ENCODE data around the gene TEDC1. TPM values are rescaled to one million over a fixed set of nuclear protein-coding genes. Genes with fewer than 3 reads are reported as not detected.

Gene TEDC1
- total RNA-seq, 2 donors from 2014 or later: 9.1 to 23.8 TPM

DNA sequence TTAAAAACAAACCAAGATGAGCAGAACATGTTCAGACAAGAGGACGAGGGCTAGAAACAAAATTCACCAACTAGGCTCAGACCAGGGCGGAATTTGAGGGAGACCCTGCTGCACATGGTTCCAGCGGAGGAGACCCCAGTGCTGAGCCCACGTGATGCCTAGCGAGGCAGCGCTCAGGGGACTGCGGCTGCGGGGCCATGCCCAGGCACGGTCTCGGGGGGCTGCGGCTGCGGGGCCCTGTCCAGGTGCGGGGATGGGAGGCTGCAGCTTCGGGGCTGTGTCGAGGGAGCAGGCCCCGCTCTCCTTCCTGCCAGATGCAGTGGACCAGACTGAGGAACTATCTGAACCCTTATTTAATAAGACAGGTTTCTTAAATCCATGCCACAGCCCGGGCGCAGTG, 29.1 kb upstream of the TEDC1 start:
- H3K27ac Mint-ChIP-seq: no peak overlapping the region
- H3K4me3 Mint-ChIP-seq: no peak overlapping the region
- TF ChIP-seq, protein P1, sequence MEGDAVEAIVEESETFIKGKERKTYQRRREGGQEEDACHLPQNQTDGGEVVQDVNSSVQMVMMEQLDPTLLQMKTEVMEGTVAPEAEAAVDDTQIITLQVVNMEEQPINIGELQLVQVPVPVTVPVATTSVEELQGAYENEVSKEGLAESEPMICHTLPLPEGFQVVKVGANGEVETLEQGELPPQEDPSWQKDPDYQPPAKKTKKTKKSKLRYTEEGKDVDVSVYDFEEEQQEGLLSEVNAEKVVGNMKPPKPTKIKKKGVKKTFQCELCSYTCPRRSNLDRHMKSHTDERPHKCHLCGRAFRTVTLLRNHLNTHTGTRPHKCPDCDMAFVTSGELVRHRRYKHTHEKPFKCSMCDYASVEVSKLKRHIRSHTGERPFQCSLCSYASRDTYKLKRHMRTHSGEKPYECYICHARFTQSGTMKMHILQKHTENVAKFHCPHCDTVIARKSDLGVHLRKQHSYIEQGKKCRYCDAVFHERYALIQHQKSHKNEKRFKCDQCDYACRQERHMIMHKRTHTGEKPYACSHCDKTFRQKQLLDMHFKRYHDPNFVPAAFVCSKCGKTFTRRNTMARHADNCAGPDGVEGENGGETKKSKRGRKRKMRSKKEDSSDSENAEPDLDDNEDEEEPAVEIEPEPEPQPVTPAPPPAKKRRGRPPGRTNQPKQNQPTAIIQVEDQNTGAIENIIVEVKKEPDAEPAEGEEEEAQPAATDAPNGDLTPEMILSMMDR (conservative IDR thresholded peaks at IDR 0.05): no peak

DNA sequence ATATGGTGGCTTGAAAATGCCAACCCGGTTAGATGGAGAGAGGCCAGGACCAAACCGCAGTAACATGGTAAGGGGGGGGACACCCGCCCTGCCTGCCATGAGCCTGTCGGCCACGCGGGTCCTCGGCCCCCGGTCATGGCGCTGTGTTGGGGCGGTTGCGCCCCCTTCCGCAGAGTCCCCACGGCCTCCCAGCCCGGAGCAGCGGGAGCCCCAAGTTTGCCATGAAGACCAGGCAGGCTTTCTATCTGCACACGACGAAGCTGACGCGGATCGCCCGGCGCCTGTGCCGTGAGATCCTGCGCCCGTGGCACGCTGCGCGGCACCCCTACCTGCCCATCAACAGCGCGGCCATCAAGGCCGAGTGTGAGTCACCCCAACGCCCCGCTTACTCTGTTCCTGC, 26.5 kb upstream of the TEDC1 start:
- Mint-ChIP-seq H3K4me3 (no peak overlapping the region), H3K27ac (no peak overlapping the region), H3K4me1 (no peaks in the 10 kb centered on the region), H3K9me3 (no peaks in the 10 kb centered on the region), H3K27me3 (ENCODE audit: insufficient read depth) (no peaks in the 10 kb centered on the region), H3K36me3 (ENCODE audit: low read depth) (peaks cover 32% of the 10 kb centered on the region)
- Histone ChIP-seq H3K4me3 (ENCODE audit: low read length) (no peak overlapping the region), H3K36me3 (ENCODE audit: control insufficient read depth, insufficient read depth, low read length) (peaks cover 22% of the 10 kb centered on the region), H3K9ac (ENCODE audit: extremely low read depth, low read length, poor library complexity, severe bottlenecking) (no peak overlapping the region), H3K4me1 (ENCODE audit: control insufficient read depth, insufficient read depth, low read length) (no peaks in the 10 kb centered on the region), H3K27ac (ENCODE audit: low read depth, low read length) (no peak overlapping the region), H3K27me3 (ENCODE audit: control insufficient read depth, insufficient read depth, low read length, poor library complexity, severe bottlenecking) (no peaks in the 10 kb centered on the region), H3K9me3 (ENCODE audit: control insufficient read depth, low read length) (no peaks in the 10 kb centered on the region)
- no peak for DNase-seq
- WGBS, 2 experiments (ENCODE audit: insufficient coverage in 1 of 2, insufficient read length in 1 of 2): 94 to 95% methylated on average over 29 to 33 of the region's 33 CpGs
- TF ChIP-seq, protein P1 (conservative IDR thresholded peaks at IDR 0.05): no peak

More for the DNA sequence above, 29.1 kb upstream of the TEDC1 start:
- H3K27me3 ChIP-seq (ENCODE audit: control insufficient read depth, insufficient read depth, low read length, poor library complexity, severe bottlenecking): no peaks in the 10 kb centered on the region
- Mint-ChIP-seq H3K9me3 (no peaks in the 10 kb centered on the region), H3K4me1 (no peaks in the 10 kb centered on the region), H3K27me3 (ENCODE audit: insufficient read depth) (no peaks in the 10 kb centered on the region), H3K36me3 (ENCODE audit: low read depth) (peaks cover 30% of the 10 kb centered on the region)
- H3K27ac ChIP-seq (ENCODE audit: low read depth, low read length): peak overlapping the region; percentile 32
- peaks cover 20% of the 10 kb centered on the region for H3K36me3 ChIP-seq (ENCODE audit: control insufficient read depth, insufficient read depth, low read length)
- no peak for DNase-seq
- no peak overlapping the region for H3K9ac ChIP-seq (ENCODE audit: extremely low read depth, low read length, poor library complexity, severe bottlenecking)
- H3K4me1 ChIP-seq (ENCODE audit: control insufficient read depth, insufficient read depth, low read length): no peaks in the 10 kb centered on the region
- H3K9me3 ChIP-seq (ENCODE audit: control insufficient read depth, low read length): no peaks in the 10 kb centered on the region
- 96 to 98% methylated on average over 7 to 18 of the region's 18 CpGs for WGBS, 2 experiments (ENCODE audit: insufficient coverage in 1 of 2, insufficient read length in 1 of 2)
- no peak overlapping the region for H3K4me3 ChIP-seq (ENCODE audit: low read length)

DNA sequence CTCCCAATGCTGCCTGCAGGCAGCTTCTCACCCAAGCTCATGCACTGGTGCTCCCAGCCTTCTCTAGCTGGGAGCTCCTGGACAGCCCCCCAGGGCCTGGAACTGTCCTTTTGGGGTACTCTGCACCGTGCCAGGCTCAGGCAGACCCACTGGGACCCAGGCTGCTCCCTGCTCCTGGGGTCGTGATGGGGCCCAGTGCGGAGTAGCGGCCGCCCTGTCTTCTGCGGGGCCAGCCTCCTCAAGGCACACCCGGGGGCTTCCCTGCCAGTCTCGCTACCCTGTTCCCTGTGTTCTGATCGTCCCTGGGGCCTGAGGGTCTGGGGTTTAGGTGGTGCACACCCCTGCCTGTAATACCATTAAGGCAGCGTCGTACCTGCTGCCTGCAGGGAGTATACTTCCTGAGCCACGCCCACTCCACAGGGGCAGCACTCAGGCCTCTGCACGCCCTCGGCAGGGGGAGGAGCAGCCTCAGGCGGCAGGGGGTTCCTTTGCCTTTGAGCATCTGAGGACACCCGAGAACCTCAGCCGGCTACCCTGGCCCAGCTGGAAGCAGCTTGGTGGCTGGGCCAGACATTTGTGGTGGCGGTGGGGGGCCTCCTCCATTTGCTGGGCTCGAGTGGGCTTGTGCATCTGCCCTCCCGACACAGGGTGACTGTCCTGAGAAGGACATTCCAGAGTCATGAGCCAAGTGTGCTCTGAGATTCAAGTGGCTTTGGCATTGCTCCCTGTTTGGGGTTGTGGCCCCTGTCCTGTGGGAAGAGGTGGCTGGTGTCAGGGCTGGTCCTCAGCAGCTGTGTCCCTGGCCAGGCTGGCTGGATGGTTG, 25.6 kb upstream of the TEDC1 start:
- WGBS, 2 experiments (ENCODE audit: insufficient coverage in 1 of 2, insufficient read length in 1 of 2): 84 to 90% methylated on average over 15 to 20 of the region's 20 CpGs
- H3K27ac Mint-ChIP-seq: no peak overlapping the region
- no peak overlapping the region for H3K4me3 Mint-ChIP-seq

More for the DNA sequence above, 25.6 kb upstream of the TEDC1 start:
- H3K27ac ChIP-seq (ENCODE audit: low read depth, low read length): no peak overlapping the region
- DNase-seq: peak; percentile 85
- no peaks in the 10 kb centered on the region for H3K4me1 Mint-ChIP-seq
- peaks cover 33% of the 10 kb centered on the region for H3K36me3 Mint-ChIP-seq (ENCODE audit: low read depth)
- no peaks in the 10 kb centered on the region for H3K9me3 ChIP-seq (ENCODE audit: control insufficient read depth, low read length)
- H3K9ac ChIP-seq (ENCODE audit: extremely low read depth, low read length, poor library complexity, severe bottlenecking): no peak overlapping the region
- H3K27me3 ChIP-seq (ENCODE audit: control insufficient read depth, insufficient read depth, low read length, poor library complexity, severe bottlenecking): no peaks in the 10 kb centered on the region
- TF ChIP-seq, protein P1 (conservative IDR thresholded peaks at IDR 0.05): no peak
- no peaks in the 10 kb centered on the region for H3K27me3 Mint-ChIP-seq (ENCODE audit: insufficient read depth)
- no peaks in the 10 kb centered on the region for H3K4me1 ChIP-seq (ENCODE audit: control insufficient read depth, insufficient read depth, low read length)
- H3K9me3 Mint-ChIP-seq: no peaks in the 10 kb centered on the region
- H3K36me3 ChIP-seq (ENCODE audit: control insufficient read depth, insufficient read depth, low read length): peaks cover 25% of the 10 kb centered on the region
- H3K4me3 ChIP-seq (ENCODE audit: low read length): no peak overlapping the region
